AG04449 (cell line): ENCODE measurements around the gene RALB.

Experiments
- CTCF ChIA-PET: fragments of 350-600 bp; formaldehyde crosslinking; extraction: SDS; loops from one replicate; lab custom pipeline; 2021; ENCODE audit warnings: antibody characterized with exemption; lab: Yijun Ruan, JAX
- POLR2A ChIA-PET: fragments of 400-600, 350-600 bp; formaldehyde crosslinking; extraction: SDS; loops from one replicate; lab custom pipeline; 2020; ENCODE audit warnings: antibody characterized with exemption, inconsistent platforms; lab: Yijun Ruan, JAX
- DNase-seq: peaks from one replicate; pipeline ENCODE4 v3.0.0-alpha.2; 2010; ENCODE audit warnings: low read depth, low spot score
- H3K4me3 ChIP-seq: 2 replicates; pipeline ENCODE4 v1.5.1; 2011; ENCODE audit warnings: low read depth, mild to moderate bottlenecking, control low read depth, low read length
- CTCF ChIP-seq: IDR thresholded peaks from one replicate; pipeline ENCODE4 v1.5.1; 2011; ENCODE audit warnings: mild to moderate bottlenecking, moderate library complexity, low read length, control low read depth, inconsistent platforms; ENCODE audit not compliant: insufficient read depth; ENCODE audit errors: missing control alignments

RALB gene

DNA sequence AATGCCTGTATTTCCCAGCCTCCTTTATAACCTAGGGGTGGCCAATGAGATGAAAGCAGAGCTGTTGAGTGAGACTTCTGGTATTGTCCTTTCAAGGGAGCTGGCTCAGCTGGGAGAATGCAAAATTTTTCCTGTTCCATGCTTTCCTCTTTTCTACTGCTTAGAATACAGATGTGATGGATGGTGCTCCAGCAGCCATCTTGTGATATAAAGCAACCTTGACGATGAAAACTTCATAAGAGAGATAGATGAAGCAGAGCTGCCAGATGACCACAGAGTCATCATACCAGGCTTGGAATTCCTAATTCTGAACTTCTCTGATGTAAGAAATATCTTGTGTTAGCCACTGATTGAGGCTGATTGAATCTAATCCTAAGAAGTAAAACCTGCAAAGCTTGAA is 81.4 kb downstream of the RALB start:
- TF ChIP-seq CTCF: no peak
- ChIA-PET POLR2A (no interaction called here), CTCF (interaction anchor here (6.3 to 16.6 kb wide), 2 partner anchors 10 to 344 kb away, joined by 29 to 576 read pairs; no protein-coding TSS in a partner anchor)
- DNase-seq: no peak
- H3K4me3 ChIP-seq: no peak overlapping the region

DNA sequence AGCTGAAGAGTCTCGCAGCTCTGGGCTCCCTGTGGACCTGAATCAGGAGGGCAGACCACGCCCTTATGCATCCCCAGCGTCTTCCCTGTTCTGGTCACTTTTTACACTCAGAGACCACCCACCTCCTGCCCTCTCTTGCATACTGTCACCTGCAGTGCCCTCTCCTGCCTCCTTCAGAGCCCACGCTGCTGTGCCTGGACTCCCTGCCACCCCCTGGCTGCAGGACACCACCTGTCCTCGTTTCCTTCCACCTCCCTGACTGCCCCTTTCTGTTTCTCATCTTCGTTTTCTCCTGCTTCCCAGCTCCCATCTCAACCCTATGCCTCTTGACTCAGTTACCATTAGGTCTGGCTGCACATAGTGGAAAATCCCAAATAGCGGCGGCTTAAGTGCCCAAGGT is 84.1 kb downstream of the RALB start:
- TF ChIP-seq CTCF: no peak
- DNase-seq: no peak
- no peak overlapping the region for H3K4me3 ChIP-seq
- ChIA-PET POLR2A (no interaction called here), CTCF (interaction anchor here (0.7 to 16.6 kb wide), 5 partner anchors 13 to 741 kb away, joined by 3 to 576 read pairs (median 3); no protein-coding TSS in a partner anchor)

DNA sequence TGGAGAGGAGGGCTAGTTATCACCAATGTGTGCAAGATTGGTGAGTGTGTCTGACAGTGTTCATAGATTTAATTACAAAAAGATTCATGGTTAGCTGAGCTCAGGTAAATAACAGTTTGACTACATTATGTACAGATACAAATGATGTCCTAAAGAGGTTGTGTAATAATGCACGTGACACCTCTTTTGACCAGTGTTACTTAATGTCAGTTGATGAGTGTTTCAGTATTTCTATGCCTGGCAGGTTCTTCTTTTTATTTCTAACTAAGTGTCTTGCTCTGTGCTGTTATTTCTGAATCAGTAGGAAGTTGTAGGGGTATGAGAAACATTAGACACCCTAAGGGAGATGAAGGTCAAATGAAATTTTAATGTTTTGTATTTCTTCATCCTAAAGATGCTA is 85.4 kb downstream of the RALB start:
- no peak for DNase-seq
- POLR2A ChIA-PET: no interaction called here
- CTCF ChIA-PET: interaction anchor here (16.6 kb wide), 1 partner anchor 340 kb away, joined by 576 read pairs; no protein-coding TSS in a partner anchor
- no peak overlapping the region for H3K4me3 ChIP-seq
- TF ChIP-seq CTCF: no peak

- TF ChIP-seq CTCF: no peak
- CTCF ChIA-PET: interaction anchor here (0.8 to 16.6 kb wide), 12 partner anchors 9 to 738 kb away, joined by 3 to 576 read pairs (median 6); no protein-coding TSS in a partner anchor
- POLR2A ChIA-PET: interaction anchor here (1.2 kb wide), 1 partner anchor 733 kb away, joined by 4 read pairs; no protein-coding TSS in a partner anchor
- no peak for DNase-seq
- H3K4me3 ChIP-seq: no peak overlapping the region
These were observed 89.3 kb downstream of the RALB start for GRCh38 chr2:120341977-120342376.

GRCh38 chr2:120342446-120342845 is 89.8 kb downstream of the RALB start:
- POLR2A ChIA-PET: interaction anchor here (1.2 kb wide), 1 partner anchor 733 kb away, joined by 4 read pairs; no protein-coding TSS in a partner anchor
- no peak for TF ChIP-seq CTCF
- CTCF ChIA-PET: interaction anchor here (0.8 to 16.6 kb wide), 28 partner anchors 9 to 738 kb away, joined by 3 to 576 read pairs (median 5); no protein-coding TSS in a partner anchor
- no peak for DNase-seq
- H3K4me3 ChIP-seq: no peak overlapping the region

GRCh38 chr2:120343100-120343432 is 90.4 kb downstream of the RALB start:
- TF ChIP-seq CTCF: no peak
- POLR2A ChIA-PET: interaction anchor here (1.0 to 1.5 kb wide), 3 partner anchors 203 to 732 kb away, joined by 3 to 4 read pairs (median 3); no protein-coding TSS in a partner anchor
- CTCF ChIA-PET: interaction anchor here (0.8 to 16.6 kb wide), 35 partner anchors 9 to 739 kb away, joined by 3 to 576 read pairs (median 5); no protein-coding TSS in a partner anchor
- no peak for DNase-seq
- no peak overlapping the region for H3K4me3 ChIP-seq
